Cardiac fibroblast (primary cell): Measurements from ENCODE around the gene FXYD6.

Experiments used
- DNase-seq, 2 donors: peaks; one replicate each; pipeline versions ENCODE4 v3.0.0 to v3.0.0-alpha.2; 2010; ENCODE audit warnings: low read depth in 2 of 2
- H3K4me3 ChIP-seq, 2 donors: replicated peaks in 1 of 2; 1 replicate in 1 of 2; 2 replicates in 1 of 2; pipeline ENCODE4 v1.5.1; 2011; ENCODE audit warnings: low read depth in 2 of 2, low read length in 2 of 2, mild to moderate bottlenecking in 2 of 2, moderate library complexity in 1 of 2
- CTCF ChIP-seq: IDR thresholded peaks from one replicate; pipeline ENCODE4 v1.5.1; 2011; ENCODE audit warnings: low read depth, mild to moderate bottlenecking, low read length, inconsistent platforms

FXYD6 gene

GRCh38 chr11:117874910-117875381 is 1.5 kb downstream of the FXYD6 start:
- no peak overlapping the region for H3K4me3 ChIP-seq
- no peak for TF ChIP-seq CTCF
- no peak for DNase-seq

GRCh38 chr11:117874253-117874909 is 2.1 kb downstream of the FXYD6 start:
- H3K4me3 ChIP-seq = no peak overlapping the region
- DNase-seq = no peak
- no peak for TF ChIP-seq CTCF

GRCh38 chr11:117873828-117874125 is 2.7 kb downstream of the FXYD6 start:
- TF ChIP-seq CTCF = no peak
- H3K4me3 ChIP-seq = no peak overlapping the region
- DNase-seq = no peak

- TF ChIP-seq CTCF = no peak
- no peak overlapping the region for H3K4me3 ChIP-seq
- no peak for DNase-seq
These were observed 3.3 kb downstream of the FXYD6 start for GRCh38 chr11:117872975-117873827.

GRCh38 chr11:117872420-117872961 is 4.0 kb downstream of the FXYD6 start:
- no peak for DNase-seq
- H3K4me3 ChIP-seq = no peak overlapping the region
- TF ChIP-seq CTCF = no peak

- no peak for DNase-seq
- no peak overlapping the region for H3K4me3 ChIP-seq
- no peak for TF ChIP-seq CTCF
These were observed 4.7 kb downstream of the FXYD6 start for GRCh38 chr11:117871784-117872183.
